T1000 (cell line): ENCODE measurements around the gene SMYD1.

Source experiments
- DNase-seq: peaks from one replicate; lab custom pipeline; 2025; ENCODE audit warnings: mixed read lengths; lab: John Stamatoyannopoulos, UW

Gene SMYD1

DNA sequence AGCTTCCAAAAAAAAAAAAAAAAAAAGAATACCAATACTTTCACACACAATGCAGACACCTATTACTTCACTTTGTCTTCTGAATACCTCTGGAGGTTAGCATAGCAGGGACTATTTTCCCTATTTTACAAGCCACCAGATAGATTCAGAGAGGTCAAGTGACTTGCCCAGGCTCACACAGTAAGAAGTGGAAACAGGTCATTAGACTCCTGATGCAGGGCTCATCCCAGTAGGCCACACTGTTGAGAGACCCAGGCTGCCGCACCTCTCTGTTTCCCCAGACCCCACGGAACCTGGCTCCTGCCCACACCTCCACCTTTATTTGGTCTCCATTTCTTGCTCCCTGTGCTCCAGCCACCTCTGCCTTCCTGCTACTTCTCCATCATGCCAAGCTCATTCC is 19.4 kb downstream of the SMYD1 start:
- no peak for DNase-seq

DNA sequence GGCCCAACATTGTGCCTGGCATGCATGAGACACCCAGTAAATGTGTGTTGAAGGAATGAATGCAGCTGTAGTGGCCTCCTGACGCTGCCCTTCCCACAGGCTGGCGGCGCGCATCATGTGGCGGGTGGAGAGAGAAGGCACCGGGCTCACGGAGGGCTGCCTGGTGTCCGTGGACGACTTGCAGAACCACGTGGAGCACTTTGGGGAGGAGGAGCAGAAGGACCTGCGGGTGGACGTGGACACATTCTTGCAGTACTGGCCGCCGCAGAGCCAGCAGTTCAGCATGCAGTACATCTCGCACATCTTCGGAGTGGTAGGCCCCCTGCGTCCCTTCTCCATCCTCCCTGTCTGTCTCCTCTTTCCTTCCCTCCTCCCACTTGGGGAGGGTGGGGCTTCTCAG is 20.1 kb downstream of the SMYD1 start:
- no peak for DNase-seq

DNA sequence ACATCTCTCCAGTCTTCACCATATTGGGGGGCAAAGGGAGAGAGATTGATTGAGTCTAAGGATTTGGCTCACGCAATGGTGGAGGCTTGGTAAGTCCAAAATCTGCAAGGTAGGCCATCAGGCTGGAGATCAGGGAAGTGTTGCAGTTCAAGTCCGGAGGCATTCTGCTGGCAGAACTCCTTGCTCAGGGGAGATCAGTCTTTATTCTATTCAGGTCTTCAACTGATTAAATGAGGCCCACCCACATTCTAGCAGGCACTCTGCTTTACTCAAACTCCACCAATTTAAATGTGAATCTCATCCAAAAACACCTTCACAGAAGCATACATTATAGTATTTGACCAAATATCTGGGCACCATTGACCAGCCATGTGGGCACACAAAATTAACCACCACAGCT is 21.4 kb downstream of the SMYD1 start:
- no peak for DNase-seq

DNA sequence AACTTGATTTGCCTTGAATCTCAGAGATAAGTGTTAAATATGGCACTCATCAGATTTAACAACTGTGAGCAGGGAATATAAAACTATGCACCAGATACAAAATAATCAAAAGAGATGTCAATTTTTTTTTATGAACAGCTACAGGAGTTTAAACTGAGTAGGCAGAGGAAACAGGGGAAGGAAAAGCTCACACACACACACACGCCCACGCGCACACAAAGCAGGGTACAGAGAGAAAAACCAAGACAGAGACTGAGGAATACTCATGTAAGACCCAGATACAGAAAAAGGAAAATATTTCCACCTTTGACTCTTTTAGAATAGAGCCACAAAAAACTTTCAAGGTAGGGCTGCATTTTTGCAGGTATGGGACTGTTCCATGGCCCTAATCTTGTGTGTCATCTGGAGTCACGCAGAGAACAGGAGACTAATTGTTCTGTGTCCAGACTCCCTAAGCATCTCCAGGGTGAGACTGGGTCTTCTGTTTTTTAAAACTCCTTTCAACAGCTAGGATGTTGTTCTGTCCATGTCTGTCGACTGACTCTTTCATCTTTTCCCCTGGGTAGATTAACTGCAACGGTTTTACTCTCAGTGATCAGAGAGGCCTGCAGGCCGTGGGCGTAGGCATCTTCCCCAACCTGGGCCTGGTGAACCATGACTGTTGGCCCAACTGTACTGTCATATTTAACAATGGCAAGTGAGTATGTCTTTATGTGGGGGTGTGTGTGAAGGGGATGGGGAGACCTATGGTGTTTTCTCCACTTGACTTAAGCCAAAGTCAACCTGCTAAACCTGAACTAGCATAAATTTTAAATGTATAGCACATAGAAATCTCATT is 23.0 kb downstream of the SMYD1 start:
- no peak for DNase-seq

DNA sequence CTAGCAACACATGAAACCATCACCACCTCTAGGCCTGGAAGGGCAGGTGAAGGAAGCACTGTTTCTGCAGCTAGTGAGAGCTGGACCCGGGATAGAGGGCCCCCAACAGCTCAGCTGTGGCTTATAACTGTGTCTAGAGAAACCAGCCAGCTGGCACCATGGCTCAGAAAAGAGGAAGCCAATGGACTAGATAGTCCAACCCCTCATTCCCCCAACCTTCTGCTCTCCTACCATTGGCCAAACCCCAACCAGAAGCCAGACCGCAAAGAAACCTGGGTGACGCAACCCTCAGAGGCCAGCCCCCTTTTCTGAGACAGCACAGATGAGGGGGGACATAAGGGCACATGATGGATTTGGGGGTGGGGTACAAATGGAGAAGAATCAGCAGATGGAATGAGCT is 24.3 kb downstream of the SMYD1 start:
- no peak for DNase-seq

DNA sequence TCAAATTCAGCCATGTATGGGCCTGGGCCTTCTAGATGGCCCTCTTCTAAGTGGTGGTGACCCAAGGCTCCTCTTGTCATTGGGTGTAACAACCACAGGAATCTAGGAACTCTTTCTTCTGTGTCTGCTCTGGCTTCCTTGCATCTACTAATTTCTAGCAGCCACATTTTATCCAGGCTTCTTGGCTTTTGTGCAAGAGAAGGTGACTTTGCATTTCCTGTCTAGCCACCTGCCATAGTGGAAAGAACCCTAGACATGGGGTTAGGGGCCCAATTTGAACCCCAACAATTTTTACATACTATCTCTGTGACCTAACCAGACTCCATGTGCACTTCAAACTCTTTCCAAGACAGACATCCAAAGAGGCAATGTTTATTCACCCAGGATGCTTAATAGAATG is 25.1 kb downstream of the SMYD1 start:
- no peak for DNase-seq

DNA sequence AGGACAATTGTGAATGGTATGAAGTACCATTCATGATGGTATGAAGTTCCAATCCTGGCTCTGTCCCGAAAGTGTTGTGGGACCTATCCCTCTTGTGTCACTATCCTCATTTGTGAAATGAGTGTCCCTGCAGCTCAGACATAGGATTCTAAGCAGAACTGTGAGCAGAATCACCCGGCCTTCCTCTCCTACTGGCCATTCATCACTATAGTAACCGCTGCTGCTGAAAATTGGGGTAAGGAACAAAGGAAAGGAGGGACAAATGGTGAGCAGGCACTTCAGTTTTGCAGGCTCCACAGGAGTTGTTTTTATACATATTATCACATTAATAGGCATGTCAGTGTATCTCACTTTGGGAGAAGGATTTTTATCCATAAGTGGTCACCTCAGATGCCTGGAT is 27.4 kb downstream of the SMYD1 start:
- no peak for DNase-seq

DNA sequence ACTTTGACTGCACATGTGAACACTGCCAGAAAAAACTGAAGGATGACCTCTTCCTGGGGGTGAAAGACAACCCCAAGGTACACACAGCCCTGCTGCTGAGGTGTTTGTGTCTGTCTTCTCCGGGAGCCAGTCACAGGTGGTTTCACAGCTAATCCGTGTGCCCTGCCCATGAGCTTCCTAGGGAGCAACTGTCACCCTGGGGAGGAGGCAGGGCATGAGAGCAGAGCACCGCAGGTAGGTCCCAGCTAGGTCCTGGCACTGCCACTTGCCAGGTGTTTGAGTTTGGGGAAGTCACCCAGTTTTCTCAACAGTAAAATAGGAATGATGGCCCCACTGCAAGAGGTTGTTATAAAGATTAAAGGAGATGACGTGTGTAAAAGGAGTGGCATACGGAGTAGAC is 29.1 kb downstream of the SMYD1 start:
- no peak for DNase-seq

DNA sequence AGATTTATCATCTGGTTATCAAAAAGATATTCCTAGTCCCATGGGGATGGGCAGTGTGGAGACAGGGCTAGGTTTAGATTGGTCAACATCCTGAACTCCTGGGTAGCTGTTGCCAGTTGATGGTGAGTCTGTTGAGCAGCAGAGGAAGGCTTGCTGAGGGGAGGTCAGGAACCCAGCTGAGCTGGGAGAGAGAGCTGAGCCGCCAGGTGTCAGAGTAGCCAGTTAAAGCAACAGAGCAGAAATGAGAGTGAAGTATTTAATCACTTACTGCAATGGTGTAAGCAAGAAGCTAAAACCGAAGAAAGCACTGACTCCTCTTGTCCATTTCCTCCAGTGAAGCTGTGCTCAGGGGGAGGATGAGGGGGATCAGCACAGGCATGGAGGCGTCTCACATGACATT is 29.6 kb downstream of the SMYD1 start:
- DNase-seq = no peak

DNA sequence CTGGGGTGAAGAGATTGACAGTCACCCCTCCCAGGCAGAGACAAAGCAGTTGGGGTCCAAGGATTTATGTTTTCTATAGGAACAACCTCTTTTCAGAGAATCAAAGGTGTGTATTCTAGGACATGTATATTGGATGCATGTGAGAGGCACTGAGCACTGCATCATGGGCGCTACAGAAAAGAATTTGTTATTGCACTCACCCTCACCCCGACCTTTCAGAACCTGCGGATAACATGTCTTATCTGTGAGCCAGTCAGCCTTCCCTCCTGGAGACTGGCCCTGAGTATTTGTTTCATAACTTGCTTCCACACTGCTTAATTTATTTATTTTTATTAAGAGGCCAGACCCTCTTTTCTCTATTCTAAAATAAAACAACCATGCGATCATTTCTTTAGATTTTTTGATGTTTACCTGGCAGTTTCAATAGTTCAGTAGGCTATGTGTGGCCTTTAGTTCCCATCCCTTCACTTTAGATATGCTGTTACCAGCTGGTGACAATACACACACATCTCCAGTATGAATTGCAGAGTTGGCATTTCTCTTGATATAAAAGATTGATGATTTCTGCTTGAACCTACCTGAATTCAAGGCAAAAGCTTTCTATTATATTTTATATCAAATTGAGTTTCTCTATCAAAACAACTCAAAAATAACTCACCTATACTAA is 30.4 kb downstream of the SMYD1 start:
- DNase-seq = no peak

DNA sequence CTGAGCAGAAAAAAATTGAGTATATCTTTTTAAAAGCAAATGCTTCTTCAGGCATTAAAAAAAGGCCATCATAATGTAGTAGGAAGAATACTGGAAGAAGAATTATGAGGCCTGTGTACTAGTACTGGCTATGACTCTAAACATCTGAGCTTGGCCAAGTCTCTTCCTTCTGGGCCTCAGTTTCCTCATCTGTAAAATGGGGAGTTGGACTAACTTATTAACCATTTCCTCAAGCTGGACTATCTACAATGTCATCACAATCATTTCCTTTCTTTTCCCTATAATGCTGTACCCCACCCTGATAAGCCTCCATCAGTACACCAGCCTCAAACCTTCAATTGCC is 30.9 kb downstream of the SMYD1 start:
- no peak for DNase-seq

DNA sequence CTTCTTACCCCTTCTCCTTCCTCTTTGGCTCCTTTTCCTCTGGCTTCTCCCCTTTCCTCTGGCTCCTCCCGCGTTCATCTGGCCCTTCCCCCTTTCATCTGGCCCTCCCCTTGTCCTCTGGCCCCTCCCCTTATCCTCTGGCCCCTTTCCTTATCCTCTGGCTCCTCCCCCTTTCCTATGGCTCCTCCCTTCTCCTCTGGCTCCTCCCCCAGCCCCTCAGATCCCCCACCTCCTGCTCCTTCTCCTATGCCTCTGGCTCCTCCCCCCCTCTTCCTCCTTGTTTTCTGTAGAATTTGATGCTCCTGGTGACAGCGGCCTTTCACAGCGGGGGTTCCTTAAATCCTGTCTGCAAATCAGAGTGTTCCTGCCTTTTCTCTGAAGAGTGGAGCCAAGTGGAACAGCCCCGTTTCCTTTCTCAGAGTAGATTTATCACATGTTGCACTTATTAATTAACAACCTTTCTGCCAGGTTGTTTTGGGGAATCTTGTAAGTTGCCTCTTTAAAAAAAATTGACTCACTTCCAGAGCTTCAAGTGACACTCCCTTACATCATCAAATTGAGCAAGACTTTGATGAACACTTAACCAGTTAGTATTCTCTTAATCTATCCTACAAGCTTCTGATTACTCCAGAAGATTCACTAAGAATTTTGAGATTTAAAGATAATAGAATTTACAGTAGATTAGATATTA is 32.3 kb downstream of the SMYD1 start:
- DNase-seq = no peak

DNA sequence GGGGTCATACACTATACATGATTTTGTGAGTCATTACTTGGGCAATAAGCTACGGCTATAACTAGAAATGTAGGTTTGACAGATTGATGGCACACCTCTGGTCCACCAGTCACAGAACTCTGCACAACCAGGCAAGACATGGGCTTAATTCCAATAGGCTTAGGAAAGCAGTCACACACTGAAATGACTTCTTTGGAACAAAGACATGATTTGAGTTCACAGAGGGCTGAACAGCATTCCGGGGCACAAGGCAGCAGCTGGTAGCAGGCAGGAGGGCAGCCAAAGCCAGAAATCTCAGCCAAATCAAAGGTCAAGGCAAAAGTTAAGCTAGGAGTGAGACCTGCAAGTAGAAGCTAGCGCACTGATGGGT is 32.8 kb downstream of the SMYD1 start:
- no peak for DNase-seq

DNA sequence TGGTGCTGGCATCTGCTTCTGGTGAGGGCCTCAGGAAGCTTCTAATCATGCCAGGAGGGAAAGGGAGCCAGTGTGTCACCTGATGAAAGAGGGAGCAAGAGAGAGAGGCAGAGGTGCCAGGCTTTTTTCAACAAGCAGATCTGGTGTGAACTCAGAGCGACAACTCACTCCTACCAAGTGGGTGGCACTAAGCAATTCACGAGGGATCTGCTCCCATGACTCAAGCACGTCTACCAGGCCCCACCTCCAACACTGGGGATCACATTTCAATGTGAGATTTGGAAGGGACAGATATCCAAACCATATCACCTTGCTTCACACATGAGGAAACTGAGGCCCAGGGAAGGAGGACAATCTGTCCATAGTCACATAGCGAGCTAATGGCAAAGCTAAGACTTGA is 41.2 kb downstream of the SMYD1 start:
- no peak for DNase-seq

DNA sequence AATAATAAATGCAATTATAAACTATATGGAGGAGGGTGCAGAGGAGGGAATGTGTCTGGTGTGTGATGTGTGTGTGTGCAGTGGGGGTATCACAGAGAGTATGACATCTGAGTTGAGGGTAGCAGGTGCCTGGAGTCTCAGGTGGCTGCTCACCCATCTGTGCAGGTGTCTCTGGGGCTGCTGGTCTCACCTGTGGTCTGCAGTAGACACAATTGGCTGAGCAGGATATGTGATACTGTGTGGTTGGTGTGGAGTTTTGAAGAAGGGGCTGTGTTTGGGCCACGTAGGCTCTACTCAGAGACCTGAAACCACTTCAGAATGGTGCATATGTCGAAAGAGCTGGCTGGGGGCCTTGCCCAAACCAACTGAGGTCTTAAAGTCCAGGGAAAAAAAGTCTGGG is 43.2 kb downstream of the SMYD1 start:
- no peak for DNase-seq

DNA sequence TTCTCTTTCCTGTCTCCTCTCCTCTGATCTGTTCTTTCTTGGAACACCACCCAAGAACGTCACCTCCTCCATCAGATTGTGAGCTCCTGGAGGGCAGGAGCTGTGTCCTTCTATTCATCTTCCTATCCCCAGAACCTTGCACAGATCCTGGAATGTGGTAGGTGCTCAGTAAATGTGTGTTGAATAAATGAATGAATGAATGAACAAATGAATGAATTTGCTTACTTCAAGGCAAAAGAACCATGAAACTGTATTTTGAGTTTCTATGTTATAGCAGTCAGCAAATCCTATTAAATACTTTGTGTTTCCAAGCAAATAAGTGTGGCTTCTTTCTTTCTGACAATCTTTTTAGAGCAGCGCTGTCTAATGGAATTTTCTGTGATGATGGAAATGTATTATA is 45.4 kb downstream of the SMYD1 start:
- DNase-seq = no peak

DNA sequence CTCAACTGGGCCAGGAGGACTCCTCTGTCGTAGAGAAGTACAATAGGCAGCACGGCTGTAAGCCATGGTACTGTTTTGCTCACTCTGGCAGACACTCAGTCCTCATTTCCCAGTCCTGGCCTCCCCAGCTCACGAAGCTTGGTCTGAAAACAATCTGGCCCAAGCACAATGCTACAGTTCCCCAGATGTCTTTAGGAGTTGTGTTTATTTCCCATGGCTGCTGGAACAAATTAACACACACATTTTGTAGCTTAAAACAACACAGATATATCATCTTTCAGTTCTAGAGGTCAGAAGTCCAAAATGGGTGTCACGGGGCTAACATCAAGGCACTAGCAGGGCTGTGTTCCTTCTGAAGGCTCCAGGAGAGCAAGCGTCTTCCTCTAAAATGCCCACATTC is 47.3 kb downstream of the SMYD1 start:
- no peak for DNase-seq

DNA sequence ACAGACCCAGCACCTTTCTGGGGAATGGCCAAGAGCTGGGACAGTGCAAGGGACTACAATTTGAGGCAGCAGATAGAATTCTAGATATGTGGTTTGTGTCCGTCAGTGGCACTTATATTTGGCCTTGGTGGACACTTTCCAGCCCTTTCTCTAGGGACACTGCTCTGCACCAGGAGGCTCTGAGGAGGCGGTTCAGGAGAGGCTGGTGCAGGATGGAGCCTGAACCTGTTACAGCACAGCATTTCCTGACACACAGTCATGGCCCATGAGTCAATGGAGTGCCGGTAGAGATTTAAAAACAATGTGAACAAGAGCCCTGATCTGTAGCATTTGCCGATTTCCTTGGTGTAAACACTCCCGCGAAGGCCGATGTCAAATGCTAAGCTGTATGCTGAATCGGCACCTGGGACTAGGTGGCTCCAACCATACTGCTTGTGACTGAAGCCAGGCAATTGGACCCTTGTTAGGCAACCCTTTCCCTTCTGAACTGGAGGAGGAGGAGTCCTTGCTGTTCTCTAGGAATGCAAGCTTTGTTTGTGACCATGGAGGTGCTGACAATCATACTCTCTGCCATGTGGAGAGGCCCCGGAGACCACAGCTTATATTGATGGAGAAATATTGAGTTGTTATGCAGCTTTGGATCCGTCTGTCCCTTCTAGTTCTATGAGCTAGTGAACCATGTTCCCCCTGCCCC is 48.3 kb downstream of the SMYD1 start:
- no peak for DNase-seq

DNA sequence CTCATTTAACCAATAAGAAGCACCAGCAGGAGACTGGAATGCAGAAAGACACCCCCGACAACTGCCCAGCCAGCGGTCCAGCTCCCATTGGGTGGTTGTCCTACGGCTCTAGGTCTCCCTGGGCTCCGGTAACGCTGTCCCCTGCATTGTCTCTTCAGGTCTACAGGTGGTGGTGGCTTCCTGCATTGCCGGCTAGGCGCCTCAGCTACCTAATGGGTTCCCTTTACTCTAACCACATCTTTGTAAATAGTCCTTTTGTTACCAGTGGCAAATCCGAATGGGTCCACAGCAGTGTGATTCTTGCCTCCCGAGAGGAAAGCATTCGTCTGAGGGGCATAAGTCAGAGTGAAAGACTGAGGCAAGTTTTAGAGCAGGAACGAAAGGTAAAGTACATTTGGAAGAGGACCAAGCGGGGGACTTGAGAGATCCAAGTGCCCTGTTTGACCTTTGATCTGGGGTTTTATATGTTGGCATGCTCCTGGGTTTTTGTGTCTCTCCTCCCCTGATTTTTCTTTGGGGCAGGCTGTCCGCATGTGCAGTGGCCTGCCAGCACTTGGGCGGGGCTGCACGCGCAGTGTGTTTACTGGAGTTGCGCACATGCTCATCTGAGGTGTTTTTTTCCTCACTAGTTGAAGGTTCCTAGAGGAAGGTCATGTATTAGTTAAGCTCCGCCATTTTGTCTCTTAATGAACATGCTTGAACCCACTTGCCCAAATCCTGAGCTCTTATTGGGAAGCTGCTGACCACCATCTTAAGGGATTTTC is 49.2 kb downstream of the SMYD1 start:
- no peak for DNase-seq

DNA sequence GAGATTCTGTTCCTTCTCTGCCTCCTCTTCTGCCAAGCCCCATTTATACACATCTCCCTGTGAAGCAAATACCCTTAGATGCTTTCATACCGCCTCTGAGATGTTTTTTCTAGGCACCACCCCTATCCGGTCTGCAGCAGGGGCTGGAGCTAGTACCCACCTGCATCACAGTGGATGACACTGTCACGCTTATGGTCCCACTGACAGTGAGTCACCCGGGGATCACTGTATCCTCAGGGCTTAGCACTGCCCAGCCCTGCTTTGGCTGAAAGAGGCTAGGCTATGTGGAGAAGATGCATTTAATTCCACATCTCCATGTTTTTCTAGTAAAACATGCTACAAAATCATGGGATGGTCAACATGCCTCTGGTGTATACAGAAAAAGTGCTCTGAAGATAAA is 50.3 kb downstream of the SMYD1 start:
- DNase-seq = no peak

DNA sequence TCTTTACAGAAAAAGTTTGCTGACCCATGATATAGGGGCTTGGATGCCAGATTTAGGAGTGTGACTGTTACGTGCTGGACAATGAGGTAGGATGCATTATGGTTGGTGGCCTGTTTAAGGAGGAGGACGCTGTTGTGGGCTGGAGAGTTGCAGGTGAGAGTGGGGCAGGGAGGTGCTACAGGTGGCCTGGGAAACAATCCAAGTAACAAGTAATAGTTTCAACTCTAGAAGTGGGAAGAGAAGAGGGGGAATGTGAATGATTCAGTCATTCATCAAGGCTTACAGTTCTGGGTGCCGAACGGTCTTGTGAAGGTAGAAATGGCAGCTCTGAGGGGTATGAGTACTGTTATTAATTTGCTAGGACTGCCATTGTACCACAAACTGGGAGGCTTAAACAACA is 54.1 kb downstream of the SMYD1 start:
- DNase-seq = no peak
